ENCODE results near the gene PRDX5.

DNA sequence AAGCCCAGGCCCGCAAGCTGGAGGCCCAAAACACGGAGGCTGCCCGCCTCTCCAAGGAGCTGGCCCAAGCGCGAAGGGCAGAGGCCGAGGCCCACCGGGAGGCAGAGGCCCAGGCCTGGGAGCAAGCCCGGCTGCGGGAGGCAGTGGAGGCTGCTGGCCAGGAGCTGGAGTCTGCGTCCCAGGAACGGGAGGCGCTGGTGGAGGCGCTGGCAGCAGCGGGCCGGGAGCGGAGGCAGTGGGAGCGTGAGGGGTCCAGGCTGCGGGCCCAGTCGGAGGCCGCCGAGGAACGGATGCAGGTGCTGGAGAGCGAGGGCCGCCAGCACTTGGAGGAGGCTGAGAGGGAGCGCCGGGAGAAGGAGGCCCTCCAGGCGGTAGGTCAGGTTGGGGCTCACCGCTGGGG lies 26.9 kb downstream of the PRDX5 start:
- TF ChIP-seq, protein P1, sequence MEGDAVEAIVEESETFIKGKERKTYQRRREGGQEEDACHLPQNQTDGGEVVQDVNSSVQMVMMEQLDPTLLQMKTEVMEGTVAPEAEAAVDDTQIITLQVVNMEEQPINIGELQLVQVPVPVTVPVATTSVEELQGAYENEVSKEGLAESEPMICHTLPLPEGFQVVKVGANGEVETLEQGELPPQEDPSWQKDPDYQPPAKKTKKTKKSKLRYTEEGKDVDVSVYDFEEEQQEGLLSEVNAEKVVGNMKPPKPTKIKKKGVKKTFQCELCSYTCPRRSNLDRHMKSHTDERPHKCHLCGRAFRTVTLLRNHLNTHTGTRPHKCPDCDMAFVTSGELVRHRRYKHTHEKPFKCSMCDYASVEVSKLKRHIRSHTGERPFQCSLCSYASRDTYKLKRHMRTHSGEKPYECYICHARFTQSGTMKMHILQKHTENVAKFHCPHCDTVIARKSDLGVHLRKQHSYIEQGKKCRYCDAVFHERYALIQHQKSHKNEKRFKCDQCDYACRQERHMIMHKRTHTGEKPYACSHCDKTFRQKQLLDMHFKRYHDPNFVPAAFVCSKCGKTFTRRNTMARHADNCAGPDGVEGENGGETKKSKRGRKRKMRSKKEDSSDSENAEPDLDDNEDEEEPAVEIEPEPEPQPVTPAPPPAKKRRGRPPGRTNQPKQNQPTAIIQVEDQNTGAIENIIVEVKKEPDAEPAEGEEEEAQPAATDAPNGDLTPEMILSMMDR (IDR thresholded peaks at IDR 0.05): no peak
- TF ChIP-seq POLR2A (IDR thresholded peaks at IDR 0.05): no peak
